ENCODE results near the gene AKAP13. TPM values are rescaled to one million over a fixed set of nuclear protein-coding genes. Genes with fewer than 3 reads are reported as not detected.
A peak's percentile ranks its signal among the peaks of the same experiment; 100 is the strongest.

Gene AKAP13
- polyA plus RNA-seq, 2 of the 4 experiments (the other 2 are of a cell fraction) = 20.4 to 28.8 TPM

DNA sequence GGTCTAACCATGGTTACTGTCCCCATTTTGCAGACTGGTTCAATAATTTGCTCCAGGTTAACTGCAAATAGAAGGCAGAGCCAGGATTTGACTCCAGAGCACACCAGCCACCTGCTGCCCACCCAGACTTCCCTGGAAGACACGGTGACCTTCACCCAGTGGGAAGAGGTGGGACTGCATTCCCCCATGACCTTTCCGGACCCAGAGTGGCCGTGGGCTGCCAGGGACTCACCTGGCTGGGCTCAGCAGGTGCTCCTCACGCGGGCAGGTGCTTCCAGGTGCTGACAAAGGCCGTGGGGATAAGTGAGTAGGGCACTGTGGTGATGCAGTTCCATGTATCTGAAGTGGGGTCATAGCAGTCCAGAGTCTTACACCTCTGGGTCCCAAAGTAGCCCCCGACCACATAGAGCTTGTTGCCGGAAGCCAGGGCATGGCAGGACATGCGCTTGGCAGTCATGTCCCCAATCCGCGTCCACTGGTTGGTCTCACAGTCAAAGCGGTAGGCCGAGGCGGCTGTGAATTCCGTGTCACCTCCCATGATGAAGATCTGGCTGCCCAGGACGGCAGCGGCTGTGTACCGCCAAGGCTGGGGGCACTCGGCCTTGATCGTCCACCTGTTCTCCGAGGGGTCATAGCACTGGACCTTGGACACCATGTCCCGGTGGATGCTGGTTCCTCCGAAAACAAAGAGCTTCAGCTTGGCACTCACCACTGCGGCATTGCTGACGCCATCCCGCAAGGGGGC lies 387.6 kb downstream of the AKAP13 start:
- H3K4me3 ChIP-seq = no peak overlapping the region
- H3K9me3 ChIP-seq = no peaks in the 10 kb centered on the region
- ATAC-seq = no peak
- H3K27ac ChIP-seq = no peak overlapping the region
- ChIA-PET CTCF (interaction anchor here (0.7 kb wide), 1 partner anchor 33 kb away, joined by 3 read pairs; no protein-coding TSS in a partner anchor), POLR2A (no interaction called here)
- WGBS (ENCODE audit: missing lambda C conversion rate) = 95% methylated on average over 26 of the region's 26 CpGs
- no peak for FAIRE-seq
- DNase-seq (ENCODE audit: low read depth in 1 of 2, low spot score in 1 of 2) = no peak
- TF ChIP-seq FOSL2 (IDR thresholded peaks at IDR 0.05) (no peak), FOSL2 (CRISPR knock-in tag; IDR thresholded peaks at IDR 0.05) (no peak), FOSB (CRISPR knock-in tag; IDR thresholded peaks at IDR 0.05) (no peak)
- TF ChIP-seq, protein P1, sequence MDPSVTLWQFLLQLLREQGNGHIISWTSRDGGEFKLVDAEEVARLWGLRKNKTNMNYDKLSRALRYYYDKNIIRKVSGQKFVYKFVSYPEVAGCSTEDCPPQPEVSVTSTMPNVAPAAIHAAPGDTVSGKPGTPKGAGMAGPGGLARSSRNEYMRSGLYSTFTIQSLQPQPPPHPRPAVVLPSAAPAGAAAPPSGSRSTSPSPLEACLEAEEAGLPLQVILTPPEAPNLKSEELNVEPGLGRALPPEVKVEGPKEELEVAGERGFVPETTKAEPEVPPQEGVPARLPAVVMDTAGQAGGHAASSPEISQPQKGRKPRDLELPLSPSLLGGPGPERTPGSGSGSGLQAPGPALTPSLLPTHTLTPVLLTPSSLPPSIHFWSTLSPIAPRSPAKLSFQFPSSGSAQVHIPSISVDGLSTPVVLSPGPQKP (IDR thresholded peaks at IDR 0.05; ENCODE audit: low read depth, low read length) = no peak
- TF ChIP-seq, protein P2, sequence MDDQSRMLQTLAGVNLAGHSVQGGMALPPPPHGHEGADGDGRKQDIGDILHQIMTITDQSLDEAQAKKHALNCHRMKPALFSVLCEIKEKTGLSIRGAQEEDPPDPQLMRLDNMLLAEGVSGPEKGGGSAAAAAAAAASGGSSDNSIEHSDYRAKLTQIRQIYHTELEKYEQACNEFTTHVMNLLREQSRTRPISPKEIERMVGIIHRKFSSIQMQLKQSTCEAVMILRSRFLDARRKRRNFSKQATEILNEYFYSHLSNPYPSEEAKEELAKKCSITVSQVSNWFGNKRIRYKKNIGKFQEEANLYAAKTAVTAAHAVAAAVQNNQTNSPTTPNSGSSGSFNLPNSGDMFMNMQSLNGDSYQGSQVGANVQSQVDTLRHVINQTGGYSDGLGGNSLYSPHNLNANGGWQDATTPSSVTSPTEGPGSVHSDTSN (IDR thresholded peaks at IDR 0.05) = no peak
- H3K4me2 ChIP-seq = no peak overlapping the region
- H3K4me1 ChIP-seq = no peaks in the 10 kb centered on the region

DNA sequence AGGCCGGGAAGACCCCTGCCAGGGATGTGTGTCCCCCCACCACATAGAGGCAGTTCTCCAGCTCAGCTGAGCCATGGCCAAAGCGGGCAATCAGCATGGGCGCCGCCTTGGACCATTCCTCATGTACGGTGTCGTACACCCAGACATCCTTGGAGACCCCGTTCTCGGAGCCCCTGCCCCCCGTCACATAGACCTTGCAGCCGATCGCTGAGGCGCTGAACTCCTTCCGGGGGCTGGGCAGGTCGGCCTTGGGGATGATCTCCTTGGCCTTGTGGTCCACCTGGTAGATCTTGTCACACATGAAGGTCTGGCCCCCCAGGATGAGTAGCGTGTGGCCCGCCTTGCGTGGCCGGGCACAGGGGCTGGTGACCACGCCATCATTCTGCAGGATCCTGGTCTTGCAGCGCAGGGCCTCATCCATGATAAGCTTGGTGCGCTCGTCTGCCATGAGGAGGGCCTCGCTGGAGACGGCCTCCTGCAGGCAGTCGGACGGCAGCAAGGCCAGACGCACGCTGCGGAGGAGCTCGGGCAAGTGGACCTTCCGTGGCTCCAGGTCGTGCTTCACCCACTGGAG lies 388.3 kb downstream of the AKAP13 start:
- no peak for FAIRE-seq
- Histone ChIP-seq H3K4me3 (no peak overlapping the region), H3K4me2 (no peak overlapping the region), H3K4me1 (no peaks in the 10 kb centered on the region), H3K9me3 (no peaks in the 10 kb centered on the region), H3K27ac (no peak overlapping the region)
- ChIA-PET CTCF (interaction anchor here (0.6 to 0.7 kb wide), 2 partner anchors 32 to 1036 kb away, joined by 3 read pairs; no protein-coding TSS in a partner anchor), POLR2A (no interaction called here)
- 94% methylated on average over 31 of the region's 32 CpGs for WGBS (ENCODE audit: missing lambda C conversion rate)
- TF ChIP-seq FOXS1 (CRISPR knock-in tag; IDR thresholded peaks at IDR 0.05) (no peak), ZC3H11A (IDR thresholded peaks at IDR 0.05) (no peak), HEYL (CRISPR knock-in tag; IDR thresholded peaks at IDR 0.05) (no peak), POLR2A (IDR thresholded peaks at IDR 0.05; ENCODE audit: low read length) (no peak)
- TF ChIP-seq, protein P3, sequence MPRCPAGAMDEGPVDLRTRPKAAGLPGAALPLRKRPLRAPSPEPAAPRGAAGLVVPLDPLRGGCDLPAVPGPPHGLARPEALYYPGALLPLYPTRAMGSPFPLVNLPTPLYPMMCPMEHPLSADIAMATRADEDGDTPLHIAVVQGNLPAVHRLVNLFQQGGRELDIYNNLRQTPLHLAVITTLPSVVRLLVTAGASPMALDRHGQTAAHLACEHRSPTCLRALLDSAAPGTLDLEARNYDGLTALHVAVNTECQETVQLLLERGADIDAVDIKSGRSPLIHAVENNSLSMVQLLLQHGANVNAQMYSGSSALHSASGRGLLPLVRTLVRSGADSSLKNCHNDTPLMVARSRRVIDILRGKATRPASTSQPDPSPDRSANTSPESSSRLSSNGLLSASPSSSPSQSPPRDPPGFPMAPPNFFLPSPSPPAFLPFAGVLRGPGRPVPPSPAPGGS (IDR thresholded peaks at IDR 0.05) = no peak
- DNase-seq (ENCODE audit: low read depth in 1 of 2, low spot score in 1 of 2) = no peak
- no peak for ATAC-seq

DNA sequence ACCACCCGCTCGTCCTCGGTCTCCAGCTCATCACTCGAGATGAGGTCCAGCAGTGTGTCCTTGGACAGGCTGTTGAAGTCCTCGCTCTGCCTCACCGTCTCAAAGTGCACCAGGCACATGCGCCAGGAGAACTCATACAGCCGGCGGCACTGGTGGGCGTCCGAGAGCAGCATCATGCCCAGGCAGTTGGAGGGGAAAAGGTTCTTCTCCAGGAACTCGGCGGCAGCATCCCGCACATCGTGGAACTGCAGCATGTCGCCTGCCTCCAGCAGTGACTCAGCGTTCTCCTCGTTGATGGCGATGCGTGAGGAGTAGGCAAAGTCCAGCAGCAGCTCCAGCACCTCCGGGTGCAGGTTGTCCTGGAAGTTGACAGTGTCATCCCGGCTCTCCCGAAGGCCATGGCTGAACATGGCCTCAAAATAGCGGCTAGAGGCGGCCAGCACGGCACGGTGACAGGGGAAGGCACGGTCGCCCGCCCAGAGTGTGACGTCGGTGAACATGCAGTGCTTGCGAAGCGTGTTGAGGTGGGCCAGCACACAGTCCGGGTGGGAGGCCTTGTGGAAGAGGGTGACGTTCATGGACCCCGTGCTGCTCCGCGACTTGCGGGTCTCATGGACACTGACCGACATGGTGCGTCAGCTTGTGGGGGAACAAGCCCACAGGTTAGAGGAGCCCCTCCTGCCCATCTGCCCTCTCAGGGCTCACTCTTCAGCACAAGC lies 388.9 kb downstream of the AKAP13 start:
- Histone ChIP-seq H3K9me3 (no peaks in the 10 kb centered on the region), H3K4me2 (no peak overlapping the region), H3K4me3 (no peak overlapping the region), H3K27ac (no peak overlapping the region), H3K4me1 (no peaks in the 10 kb centered on the region)
- ChIA-PET POLR2A (no interaction called here), CTCF (interaction anchor here (0.6 to 1.9 kb wide), 3 partner anchors 8 to 1037 kb away, joined by 3 to 7 read pairs (median 5); no protein-coding TSS in a partner anchor)
- DNase-seq (ENCODE audit: low read depth in 1 of 2, low spot score in 1 of 2) (no peak), ATAC-seq (no peak), FAIRE-seq (no peak)
- WGBS (ENCODE audit: missing lambda C conversion rate) = 96% methylated on average over 33 of the region's 42 CpGs
- TF ChIP-seq POLR2A (IDR thresholded peaks at IDR 0.05; ENCODE audit: low read length) (no peak), HOXB5 (CRISPR knock-in tag; IDR thresholded peaks at IDR 0.05) (no peak), NFE2L2 (conservative IDR thresholded peaks at IDR 0.05; ENCODE audit: low read length) (peak; percentile 39; the same call in 1 of the 2 replicates), PHF8 (IDR thresholded peaks at IDR 0.05; ENCODE audit: borderline replicate concordance, low read depth) (no peak), MAFK (IDR thresholded peaks at IDR 0.05; ENCODE audit: partially characterized antibody) (peak; percentile 41), EP300 (IDR thresholded peaks at IDR 0.05) (no peak)
- TF ChIP-seq, protein P4, sequence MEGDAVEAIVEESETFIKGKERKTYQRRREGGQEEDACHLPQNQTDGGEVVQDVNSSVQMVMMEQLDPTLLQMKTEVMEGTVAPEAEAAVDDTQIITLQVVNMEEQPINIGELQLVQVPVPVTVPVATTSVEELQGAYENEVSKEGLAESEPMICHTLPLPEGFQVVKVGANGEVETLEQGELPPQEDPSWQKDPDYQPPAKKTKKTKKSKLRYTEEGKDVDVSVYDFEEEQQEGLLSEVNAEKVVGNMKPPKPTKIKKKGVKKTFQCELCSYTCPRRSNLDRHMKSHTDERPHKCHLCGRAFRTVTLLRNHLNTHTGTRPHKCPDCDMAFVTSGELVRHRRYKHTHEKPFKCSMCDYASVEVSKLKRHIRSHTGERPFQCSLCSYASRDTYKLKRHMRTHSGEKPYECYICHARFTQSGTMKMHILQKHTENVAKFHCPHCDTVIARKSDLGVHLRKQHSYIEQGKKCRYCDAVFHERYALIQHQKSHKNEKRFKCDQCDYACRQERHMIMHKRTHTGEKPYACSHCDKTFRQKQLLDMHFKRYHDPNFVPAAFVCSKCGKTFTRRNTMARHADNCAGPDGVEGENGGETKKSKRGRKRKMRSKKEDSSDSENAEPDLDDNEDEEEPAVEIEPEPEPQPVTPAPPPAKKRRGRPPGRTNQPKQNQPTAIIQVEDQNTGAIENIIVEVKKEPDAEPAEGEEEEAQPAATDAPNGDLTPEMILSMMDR (IDR thresholded peaks at IDR 0.05) = no peak
